Brain microvascular endothelial cell (primary cell): ENCODE measurements around the gene PRDM16.

ENCODE experiments used
- DNase-seq: peaks from one replicate; pipeline ENCODE4 v3.0.0-alpha.2; 2020
- H3K27ac ChIP-seq: fragments of 250-450 bp; sonication (Bioruptor Pico); 2 replicates; pipeline ENCODE4 v1.5.1; 2020; ENCODE audit warnings: mild to moderate bottlenecking, moderate library complexity
- H3K27me3 ChIP-seq: fragments of 250-450 bp; sonication (Bioruptor Pico); replicated peaks from 2 replicates; pipeline ENCODE4 v1.5.1; 2020; ENCODE audit warnings: mild to moderate bottlenecking
- H3K36me3 ChIP-seq: fragments of 250-450 bp; sonication (Bioruptor Pico); replicated peaks from 2 replicates; pipeline ENCODE4 v1.5.1; 2020; ENCODE audit warnings: mild to moderate bottlenecking
- H3K4me3 ChIP-seq: 2 replicates; pipeline ENCODE4 v1.5.1; 2011; ENCODE audit warnings: low read depth, mild to moderate bottlenecking, control low read depth, low read length, moderate library complexity
- in situ Hi-C: cut with HindIII; loops from 2 replicates; pipeline ENCODE4 v1.10.0; 2017; ENCODE audit warnings: low sequenced_read_pairs, low pct_ligation_motif_present
- TF ChIP-seq, protein P1 (sequence below): IDR thresholded peaks from 2 replicates; pipeline ENCODE4 v1.5.1; 2011; ENCODE audit warnings: low read depth, mild to moderate bottlenecking, moderate library complexity, low read length, control low read depth, inconsistent platforms; ENCODE audit errors: missing control alignments

PRDM16 gene

DNA sequence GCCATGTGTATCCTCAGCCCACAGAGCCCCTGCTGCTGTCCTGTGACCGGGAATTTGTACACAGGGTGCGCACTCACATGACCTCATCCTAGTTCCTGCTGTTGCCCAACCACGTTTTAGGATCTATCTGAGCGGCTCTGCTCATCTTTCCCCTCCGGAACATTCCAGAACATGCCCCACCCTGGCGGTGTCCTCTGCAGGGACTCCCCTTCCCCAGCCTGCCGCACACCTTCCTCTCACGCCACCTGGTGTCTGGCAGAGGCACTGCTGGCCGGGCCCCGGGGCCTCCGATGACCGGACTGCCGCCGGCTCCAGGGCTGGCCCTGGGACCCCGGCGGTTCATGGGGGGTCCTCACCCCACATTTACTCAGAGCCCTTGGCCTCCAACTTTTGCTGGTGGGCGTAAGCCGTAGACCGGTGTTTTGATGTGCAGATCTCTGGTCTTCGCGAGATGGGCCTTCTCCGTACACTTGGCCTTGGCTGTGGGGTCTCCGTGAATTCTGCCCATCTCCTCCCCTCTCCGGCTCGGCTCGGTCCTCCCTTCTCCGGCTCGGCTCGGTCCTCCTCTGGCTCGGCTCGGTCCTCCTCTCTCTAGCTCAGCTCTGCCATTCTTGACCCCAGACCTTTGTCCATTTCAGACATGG, 414.9 kb downstream of the PRDM16 start:
- in situ Hi-C loops: no loop called here
- Histone ChIP-seq H3K36me3 (no peaks in the 10 kb centered on the region), H3K27me3 (no peaks in the 10 kb centered on the region), H3K4me3 (no peak overlapping the region), H3K27ac (no peak overlapping the region)
- TF ChIP-seq, protein P1, sequence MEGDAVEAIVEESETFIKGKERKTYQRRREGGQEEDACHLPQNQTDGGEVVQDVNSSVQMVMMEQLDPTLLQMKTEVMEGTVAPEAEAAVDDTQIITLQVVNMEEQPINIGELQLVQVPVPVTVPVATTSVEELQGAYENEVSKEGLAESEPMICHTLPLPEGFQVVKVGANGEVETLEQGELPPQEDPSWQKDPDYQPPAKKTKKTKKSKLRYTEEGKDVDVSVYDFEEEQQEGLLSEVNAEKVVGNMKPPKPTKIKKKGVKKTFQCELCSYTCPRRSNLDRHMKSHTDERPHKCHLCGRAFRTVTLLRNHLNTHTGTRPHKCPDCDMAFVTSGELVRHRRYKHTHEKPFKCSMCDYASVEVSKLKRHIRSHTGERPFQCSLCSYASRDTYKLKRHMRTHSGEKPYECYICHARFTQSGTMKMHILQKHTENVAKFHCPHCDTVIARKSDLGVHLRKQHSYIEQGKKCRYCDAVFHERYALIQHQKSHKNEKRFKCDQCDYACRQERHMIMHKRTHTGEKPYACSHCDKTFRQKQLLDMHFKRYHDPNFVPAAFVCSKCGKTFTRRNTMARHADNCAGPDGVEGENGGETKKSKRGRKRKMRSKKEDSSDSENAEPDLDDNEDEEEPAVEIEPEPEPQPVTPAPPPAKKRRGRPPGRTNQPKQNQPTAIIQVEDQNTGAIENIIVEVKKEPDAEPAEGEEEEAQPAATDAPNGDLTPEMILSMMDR: peak; percentile 96
- DNase-seq: no peak

DNA sequence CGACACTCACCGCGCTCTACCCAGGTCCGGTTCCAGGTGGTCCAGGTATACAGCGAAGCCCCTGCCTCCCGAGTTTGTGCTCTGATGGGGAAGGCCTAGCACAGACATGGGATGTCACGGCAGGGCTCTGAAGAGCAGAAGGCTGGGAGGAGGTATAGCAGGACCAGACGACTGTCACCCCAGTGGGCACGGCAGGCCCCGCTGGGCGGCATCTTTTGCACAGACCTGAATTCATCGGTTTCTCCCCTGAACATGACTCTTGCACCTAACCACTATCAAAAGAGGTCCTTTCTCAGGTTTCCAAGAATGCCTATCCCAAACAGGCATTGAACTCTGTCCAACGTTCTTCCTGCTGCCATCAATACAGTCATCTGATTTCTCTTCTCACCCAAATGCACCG, 416.0 kb downstream of the PRDM16 start:
- H3K27ac ChIP-seq: no peak overlapping the region
- H3K36me3 ChIP-seq: no peaks in the 10 kb centered on the region
- H3K27me3 ChIP-seq: no peaks in the 10 kb centered on the region
- in situ Hi-C loops: no loop called here
- DNase-seq: no peak
- TF ChIP-seq, protein P1: no peak
- H3K4me3 ChIP-seq: no peak overlapping the region
